ENCODE results near the gene MEGF10. TPM values are rescaled to one million over a fixed set of nuclear protein-coding genes. Genes with fewer than 3 reads are reported as not detected.
"Not testable (repeated sequence)": the region's sequence is repeated elsewhere in the genome, so short reads cannot be mapped to it uniquely, and the experiment has no call there.

The MEGF10 gene
- total and polyA plus RNA-seq, 10 donors: 0.02 to 2.2 (median 0.22) TPM

GRCh38 chr5:127313847-127314473 is 23.4 kb downstream of the MEGF10 start:
- WGBS, 5 donors: 38 to 42% (median 39%) methylated on average over 7 of the region's 7 CpGs
- intact Hi-C loops (cut with DNase I; ENCODE audit: low total_unique reads): loop anchor here (5.0 to 10.0 kb wide), 2 partner anchors 479 to 637 kb away; no protein-coding TSS in a partner anchor
- Histone ChIP-seq H3K36me3 (no peaks in the 10 kb centered on the region), H3K27ac (no peak overlapping the region), H3K27me3 (replicated peaks in 1 of 7) (no peaks in the 10 kb centered on the region), H3K4me3 (no peak overlapping the region), H3K4me1 (peaks cover 0 to 11% (median 0%) of the 10 kb centered on the region in 6 donors), H3K9me3 (no peaks in the 10 kb centered on the region)
- no peak for TF ChIP-seq POLR2A (IDR thresholded peaks at IDR 0.05)
- TF ChIP-seq POLR2AphosphoS5 (IDR thresholded peaks at IDR 0.05): no peak
- TF ChIP-seq, protein P1, sequence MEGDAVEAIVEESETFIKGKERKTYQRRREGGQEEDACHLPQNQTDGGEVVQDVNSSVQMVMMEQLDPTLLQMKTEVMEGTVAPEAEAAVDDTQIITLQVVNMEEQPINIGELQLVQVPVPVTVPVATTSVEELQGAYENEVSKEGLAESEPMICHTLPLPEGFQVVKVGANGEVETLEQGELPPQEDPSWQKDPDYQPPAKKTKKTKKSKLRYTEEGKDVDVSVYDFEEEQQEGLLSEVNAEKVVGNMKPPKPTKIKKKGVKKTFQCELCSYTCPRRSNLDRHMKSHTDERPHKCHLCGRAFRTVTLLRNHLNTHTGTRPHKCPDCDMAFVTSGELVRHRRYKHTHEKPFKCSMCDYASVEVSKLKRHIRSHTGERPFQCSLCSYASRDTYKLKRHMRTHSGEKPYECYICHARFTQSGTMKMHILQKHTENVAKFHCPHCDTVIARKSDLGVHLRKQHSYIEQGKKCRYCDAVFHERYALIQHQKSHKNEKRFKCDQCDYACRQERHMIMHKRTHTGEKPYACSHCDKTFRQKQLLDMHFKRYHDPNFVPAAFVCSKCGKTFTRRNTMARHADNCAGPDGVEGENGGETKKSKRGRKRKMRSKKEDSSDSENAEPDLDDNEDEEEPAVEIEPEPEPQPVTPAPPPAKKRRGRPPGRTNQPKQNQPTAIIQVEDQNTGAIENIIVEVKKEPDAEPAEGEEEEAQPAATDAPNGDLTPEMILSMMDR (IDR thresholded peaks at IDR 0.05 in 8 of 11, conservative IDR thresholded peaks at IDR 0.05 in 3 of 11): peak; percentile 26 to 82 (median 71)
- peak; percentile 87 for DNase-seq

GRCh38 chr5:127316011-127316410 is 25.4 kb downstream of the MEGF10 start:
- Histone ChIP-seq H3K4me1 (peaks cover 0 to 23% (median 0%) of the 10 kb centered on the region in 6 donors), H3K9me3 (no peaks in the 10 kb centered on the region), H3K36me3 (no peaks in the 10 kb centered on the region), H3K27ac (no peak overlapping the region), H3K27me3 (replicated peaks in 1 of 7) (no peaks in the 10 kb centered on the region), H3K4me3 (no peak overlapping the region)
- no peak for DNase-seq
- TF ChIP-seq POLR2A (IDR thresholded peaks at IDR 0.05) (no peak), POLR2AphosphoS5 (IDR thresholded peaks at IDR 0.05) (no peak)
- TF ChIP-seq, protein P1 (IDR thresholded peaks at IDR 0.05 in 8 of 11, conservative IDR thresholded peaks at IDR 0.05 in 3 of 11): no peak
- intact Hi-C loops (cut with DNase I; ENCODE audit: low total_unique reads): loop anchor here (10.0 kb wide), 1 partner anchor 481 kb away; no protein-coding TSS in a partner anchor
- 82 to 100% (median 91%) methylated on average over 1 of the region's 1 CpG for WGBS, 5 donors

- DNase-seq; H3K27me3 ChIP-seq (replicated peaks in 1 of 7); H3K36me3 ChIP-seq; H3K4me3 ChIP-seq; H3K27ac ChIP-seq; H3K9me3 ChIP-seq: not testable (repeated sequence)
- intact Hi-C loops (cut with DNase I; ENCODE audit: low total_unique reads): loop anchor here (10.0 kb wide), 1 partner anchor 483 kb away; no protein-coding TSS in a partner anchor
- peaks cover 0 to 23% (median 0%) of the 10 kb centered on the region in 6 donors for H3K4me1 ChIP-seq
- 87 to 96% (median 91%) methylated on average over 3 of the region's 3 CpGs for WGBS, 5 donors
Measured at GRCh38 chr5:127317385-127317784, 26.8 kb downstream of the MEGF10 start.

GRCh38 chr5:127320032-127320965 is 29.7 kb downstream of the MEGF10 start:
- no peak for DNase-seq
- intact Hi-C loops (cut with DNase I; ENCODE audit: low total_unique reads): no loop called here
- Histone ChIP-seq H3K36me3 (no peaks in the 10 kb centered on the region), H3K9me3 (no peaks in the 10 kb centered on the region), H3K27ac (no peak overlapping the region), H3K27me3 (replicated peaks in 1 of 7) (no peaks in the 10 kb centered on the region), H3K4me3 (no peak overlapping the region), H3K4me1 (peaks cover 0 to 12% (median 0%) of the 10 kb centered on the region in 6 donors)
- 18 to 35% (median 31%) methylated on average over 5 of the region's 5 CpGs for WGBS, 5 donors
- TF ChIP-seq POLR2AphosphoS5 (IDR thresholded peaks at IDR 0.05): no peak

DNA sequence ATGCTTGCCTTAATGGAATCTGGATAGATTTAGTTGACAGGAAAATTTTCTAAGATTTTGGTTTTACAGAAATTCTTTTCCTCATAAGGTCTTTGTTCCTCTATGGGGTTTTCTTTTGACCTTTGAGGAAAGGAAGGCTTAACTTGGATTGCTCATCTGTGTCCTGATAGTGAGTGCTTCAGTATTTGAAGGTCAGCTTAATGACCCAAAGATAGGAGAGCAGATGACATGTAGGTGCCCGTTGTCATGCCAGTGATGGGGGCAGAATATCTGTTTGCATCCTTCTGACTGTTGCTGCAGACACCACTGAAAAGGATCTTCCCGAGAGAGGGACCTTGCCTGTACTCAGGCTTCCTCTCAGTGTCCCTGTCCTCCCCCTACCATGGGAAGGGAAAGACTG is 30.9 kb downstream of the MEGF10 start:
- intact Hi-C loops (cut with DNase I; ENCODE audit: low total_unique reads): no loop called here
- Histone ChIP-seq H3K4me3 (no peak overlapping the region), H3K36me3 (no peaks in the 10 kb centered on the region), H3K27ac (no peak overlapping the region), H3K4me1 (peaks cover 0 to 12% (median 0%) of the 10 kb centered on the region in 6 donors), H3K9me3 (no peaks in the 10 kb centered on the region), H3K27me3 (replicated peaks in 1 of 7) (no peaks in the 10 kb centered on the region)
- DNase-seq: no peak
- no peak for TF ChIP-seq POLR2AphosphoS5 (IDR thresholded peaks at IDR 0.05)
- no peak for TF ChIP-seq POLR2A (IDR thresholded peaks at IDR 0.05)
- WGBS, 5 donors: 80 to 85% (median 82%) methylated on average over 2 of the region's 2 CpGs

Measured in spleen (tissue), 11 donors.